ENCODE data around the gene DNASE2. TPM values are rescaled to one million over a fixed set of nuclear protein-coding genes. Genes with fewer than 3 reads are reported as not detected.
"Not testable (repeated sequence)": the region's sequence is repeated elsewhere in the genome, so short reads cannot be mapped to it uniquely, and the experiment has no call there.

Gene DNASE2
- total and polyA plus RNA-seq, 2 of the 8 experiments (the other 6 are each of a cell fraction or from before 2014, with no cell fraction given): 33.2 to 48.2 TPM

GRCh38 chr19:12847159-12848139 is 33.8 kb downstream of the DNASE2 start (continued):
- TF ChIP-seq BACH1 (IDR thresholded peaks at IDR 0.05; ENCODE audit: low read length) (no peak), ZNF274 (IDR thresholded peaks at IDR 0.05; ENCODE audit: borderline replicate concordance, extremely low read depth, low read length) (no peak)

- not testable (repeated sequence) for H2AFZ ChIP-seq (ENCODE audit: low read length); H2BK20ac ChIP-seq (ENCODE audit: low read length); H3K27ac ChIP-seq (ENCODE audit: low read depth, low read length); H3K9ac ChIP-seq (replicated peaks in 1 of 4; ENCODE audit: extremely low read depth in 1 of 4, low read depth in 3 of 4, low read length in 3 of 4); H3K4ac ChIP-seq (replicated peaks; ENCODE audit: insufficient read length, low read depth, low read length); H2BK120ac ChIP-seq (replicated peaks; ENCODE audit: low read depth, low read length); H4K5ac ChIP-seq (ENCODE audit: insufficient read length, low read depth, low read length); H2AK5ac ChIP-seq (ENCODE audit: low read depth, low read length); H4K8ac ChIP-seq (ENCODE audit: extremely low read depth, insufficient read depth, low read length); H3K18ac ChIP-seq (ENCODE audit: extremely low read depth, low read length); H2BK15ac ChIP-seq (ENCODE audit: low read length); H3K36me3 ChIP-seq (ENCODE audit: control insufficient read depth in 2 of 4, insufficient read depth in 4 of 4, low read length in 3 of 4); H3K23ac ChIP-seq (ENCODE audit: insufficient read length); H3K9me3 ChIP-seq (ENCODE audit: insufficient read depth in 2 of 2, low read depth in 1 of 2, low read length in 1 of 2); H3K56ac ChIP-seq (replicated peaks; ENCODE audit: insufficient read length, low read depth, low read length); H2BK12ac ChIP-seq (ENCODE audit: low read depth, low read length); DNase-seq (ENCODE audit: low read depth in 1 of 2, low spot score in 2 of 2); FAIRE-seq; H3K79me2 ChIP-seq (ENCODE audit: control insufficient read depth in 1 of 2, insufficient read depth in 2 of 2, low read length in 2 of 2); H3K14ac ChIP-seq (ENCODE audit: insufficient read length); H3K23me2 ChIP-seq (ENCODE audit: low read depth, low read length); H3K27me3 ChIP-seq (replicated peaks in 1 of 4; ENCODE audit: control insufficient read depth in 3 of 4, extremely low read depth in 1 of 4, insufficient read depth in 3 of 4, low read length in 3 of 4); H3K4me3 ChIP-seq (ENCODE audit: extremely low read depth in 1 of 4, insufficient read depth in 2 of 4, low read depth in 3 of 4, low read length in 4 of 4); H4K91ac ChIP-seq (replicated peaks; ENCODE audit: insufficient read length, low read length); H2BK5ac ChIP-seq (ENCODE audit: low read depth, low read length)
- 96% methylated on average over 5 of the region's 7 CpGs; no CpG with 5 or more reads in 1 of the 2 experiments for WGBS, 2 experiments (ENCODE audit: extremely low coverage in 1 of 2, insufficient coverage in 1 of 2, insufficient read length in 1 of 2, insufficient replicate concordance in 2 of 2, low coverage in 1 of 2, low lambda C conversion rate in 2 of 2, missing lambda C conversion rate in 1 of 2)
- ChIA-PET CTCF (ENCODE audit: partially characterized antibody) (interaction anchor here (0.5 to 5.7 kb wide), 32 partner anchors 9 to 372 kb away, joined by 3 to 89 read pairs (median 6); partner anchors contain the start of genes DNASE2, JUNB, KLF1 and PRDX2), POLR2A (ENCODE audit: partially characterized antibody) (interaction anchor here (0.9 to 2.8 kb wide), 13 partner anchors 16 to 123 kb away, joined by 3 to 17 read pairs (median 6); partner anchors contain the start of genes GCDH, JUNB, RNASEH2A and TNPO2)
- Histone ChIP-seq H4K20me1 (replicated peaks in 1 of 2; ENCODE audit: control insufficient read depth in 1 of 2, insufficient read depth in 2 of 2, low read length in 2 of 2) (peaks cover 8 to 12% of the 10 kb centered on the region in 2 experiments), H3K4me2 (ENCODE audit: insufficient read depth in 1 of 2, low read depth in 2 of 2, low read length in 2 of 2) (peak overlapping the region in 1 of 2 experiments; percentile 2; a peak in 1 of 4 replicates), H3K4me1 (replicated peaks in 1 of 4; ENCODE audit: control insufficient read depth in 3 of 4, insufficient read depth in 4 of 4, low read length in 3 of 4) (peaks cover 0 to 14% (median 3%) of the 10 kb centered on the region in 4 experiments; a peak in 5 of 7 replicates), H3K79me1 (ENCODE audit: low read depth, low read length) (peaks cover 10% of the 10 kb centered on the region)
Measured at GRCh38 chr19:12846613-12847012, 34.6 kb downstream of the DNASE2 start.

All from H1 (cell line).